ENCODE measurements around the gene PTPRQ. TPM values are rescaled to one million over a fixed set of nuclear protein-coding genes. Genes with fewer than 3 reads are reported as not detected.
A peak's percentile ranks its signal among the peaks of the same experiment; 100 is the strongest.

Gene PTPRQ
- total RNA-seq, 1 experiment from 2014 or later: not detected

DNA sequence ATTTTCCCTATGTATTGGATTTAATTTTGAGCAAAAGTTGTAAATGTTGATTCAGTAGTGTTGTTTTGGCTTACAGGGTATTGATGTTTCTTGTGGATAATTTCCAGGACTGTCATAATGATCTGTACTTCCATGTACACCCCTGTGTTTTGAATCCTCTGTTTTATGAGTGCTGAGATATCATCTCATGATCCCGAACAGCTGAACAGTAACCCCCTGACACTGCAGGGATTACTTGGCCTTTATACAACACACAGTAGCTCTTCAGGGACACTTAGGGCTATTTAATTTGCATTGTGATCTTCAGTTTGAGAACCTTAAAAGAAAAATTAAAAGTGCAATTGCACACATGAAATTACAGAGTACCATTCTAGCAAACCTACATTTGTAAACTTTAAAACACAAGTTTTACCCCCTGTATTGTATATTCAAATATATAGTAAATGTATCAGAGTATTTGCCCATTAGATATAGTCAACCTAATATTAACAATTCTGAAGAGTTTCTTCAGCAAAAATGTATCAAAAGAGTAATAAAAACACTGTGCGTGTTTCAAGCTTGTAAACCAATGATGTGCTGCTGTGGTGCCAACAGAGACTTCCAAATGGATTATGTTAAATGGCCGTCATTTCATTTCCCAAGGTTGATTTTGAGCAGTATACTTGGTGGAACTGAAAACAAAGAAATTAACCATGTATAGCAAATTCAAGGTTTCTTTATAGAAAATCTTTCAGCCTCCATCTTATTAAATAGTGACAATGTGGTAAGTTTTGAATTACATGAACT lies 235.5 kb downstream of the PTPRQ start:
- BruUV-seq (replicated peaks): no TSS peak
- no peak overlapping the region for H3K4me3 ChIP-seq
- no peak for DNase-seq
- H3K36me3 ChIP-seq (ENCODE audit: low read depth): no peaks in the 10 kb centered on the region
- no peaks in the 10 kb centered on the region for H3K4me1 ChIP-seq (replicated peaks; ENCODE audit: insufficient read depth)
- no peaks in the 10 kb centered on the region for H3K79me2 ChIP-seq (ENCODE audit: low read depth)
- H3K27ac ChIP-seq: no peak overlapping the region
- no peaks in the 10 kb centered on the region for H4K20me1 ChIP-seq (ENCODE audit: insufficient read depth)
- no peaks in the 10 kb centered on the region for H3K9me3 ChIP-seq (ENCODE audit: insufficient read depth, low read depth)
- TF ChIP-seq, protein P1, sequence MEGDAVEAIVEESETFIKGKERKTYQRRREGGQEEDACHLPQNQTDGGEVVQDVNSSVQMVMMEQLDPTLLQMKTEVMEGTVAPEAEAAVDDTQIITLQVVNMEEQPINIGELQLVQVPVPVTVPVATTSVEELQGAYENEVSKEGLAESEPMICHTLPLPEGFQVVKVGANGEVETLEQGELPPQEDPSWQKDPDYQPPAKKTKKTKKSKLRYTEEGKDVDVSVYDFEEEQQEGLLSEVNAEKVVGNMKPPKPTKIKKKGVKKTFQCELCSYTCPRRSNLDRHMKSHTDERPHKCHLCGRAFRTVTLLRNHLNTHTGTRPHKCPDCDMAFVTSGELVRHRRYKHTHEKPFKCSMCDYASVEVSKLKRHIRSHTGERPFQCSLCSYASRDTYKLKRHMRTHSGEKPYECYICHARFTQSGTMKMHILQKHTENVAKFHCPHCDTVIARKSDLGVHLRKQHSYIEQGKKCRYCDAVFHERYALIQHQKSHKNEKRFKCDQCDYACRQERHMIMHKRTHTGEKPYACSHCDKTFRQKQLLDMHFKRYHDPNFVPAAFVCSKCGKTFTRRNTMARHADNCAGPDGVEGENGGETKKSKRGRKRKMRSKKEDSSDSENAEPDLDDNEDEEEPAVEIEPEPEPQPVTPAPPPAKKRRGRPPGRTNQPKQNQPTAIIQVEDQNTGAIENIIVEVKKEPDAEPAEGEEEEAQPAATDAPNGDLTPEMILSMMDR (conservative IDR thresholded peaks at IDR 0.05): no peak
- no peak for TF ChIP-seq EZH2 (IDR thresholded peaks at IDR 0.05; ENCODE audit: low read depth)
- no peaks in the 10 kb centered on the region for H3K27me3 ChIP-seq (ENCODE audit: insufficient read depth, low read depth)
- H2AFZ ChIP-seq: 0 out of 2 replicates have a peak overlapping the region, but pooled peaks have one; percentile 33
- H3K4me2 ChIP-seq: no peak overlapping the region
- no peaks in the 10 kb centered on the region for H3F3A ChIP-seq (ENCODE audit: insufficient read depth, low read depth)
- CTCF ChIA-PET: interaction anchor here (0.6 kb wide), 1 partner anchor 24 kb away, joined by 3 read pairs; no protein-coding TSS in a partner anchor
- no peaks in the 10 kb centered on the region for H3K9me2 ChIP-seq (ENCODE audit: insufficient read depth)
- POLR2A ChIA-PET (ENCODE audit: unreplicated experiment): no interaction called here
- intact Hi-C loops (cut with micrococcal nuclease; ENCODE audit: unreplicated experiment): no loop called here

DNA sequence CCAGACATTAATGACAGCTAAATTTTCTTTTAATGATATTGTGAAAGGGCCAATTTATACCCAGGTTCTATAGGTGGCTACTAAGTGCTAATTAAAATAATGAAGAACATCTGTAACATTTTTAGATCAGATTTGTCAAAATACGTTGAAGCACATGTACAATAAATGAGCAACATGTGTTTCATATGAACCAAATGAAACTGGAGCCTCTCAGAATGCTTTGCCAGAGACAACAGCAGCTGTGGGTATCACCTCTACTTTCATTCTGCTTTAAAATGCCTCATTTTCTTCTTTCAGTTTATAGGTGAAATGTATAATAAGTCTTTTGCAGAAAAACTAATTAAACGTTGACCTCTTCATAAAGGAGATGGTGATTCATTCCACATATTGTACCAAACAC lies 237.3 kb downstream of the PTPRQ start:
- no peaks in the 10 kb centered on the region for H3K9me2 ChIP-seq (ENCODE audit: insufficient read depth)
- no peaks in the 10 kb centered on the region for H3K27me3 ChIP-seq (ENCODE audit: insufficient read depth, low read depth)
- no peak overlapping the region for H3K4me3 ChIP-seq
- H3K27ac ChIP-seq: no peak overlapping the region
- CTCF ChIA-PET: interaction anchor here (0.8 kb wide), 1 partner anchor 1089 kb away, joined by 3 read pairs; no protein-coding TSS in a partner anchor
- H3F3A ChIP-seq (ENCODE audit: insufficient read depth, low read depth): no peaks in the 10 kb centered on the region
- POLR2A ChIA-PET (ENCODE audit: unreplicated experiment): no interaction called here
- no peaks in the 10 kb centered on the region for H4K20me1 ChIP-seq (ENCODE audit: insufficient read depth)
- no TSS peak for BruUV-seq (replicated peaks)
- H3K79me2 ChIP-seq (ENCODE audit: low read depth): no peaks in the 10 kb centered on the region
- H3K4me1 ChIP-seq (replicated peaks; ENCODE audit: insufficient read depth): no peaks in the 10 kb centered on the region
- H2AFZ ChIP-seq: no peak overlapping the region
- DNase-seq: no peak
- no peak overlapping the region for H3K4me2 ChIP-seq
- TF ChIP-seq, protein P1 (conservative IDR thresholded peaks at IDR 0.05): no peak
- TF ChIP-seq EZH2 (IDR thresholded peaks at IDR 0.05; ENCODE audit: low read depth): no peak
- intact Hi-C loops (cut with micrococcal nuclease; ENCODE audit: unreplicated experiment): no loop called here
- no peaks in the 10 kb centered on the region for H3K9me3 ChIP-seq (ENCODE audit: insufficient read depth, low read depth)
- H3K36me3 ChIP-seq (ENCODE audit: low read depth): no peaks in the 10 kb centered on the region

DNA sequence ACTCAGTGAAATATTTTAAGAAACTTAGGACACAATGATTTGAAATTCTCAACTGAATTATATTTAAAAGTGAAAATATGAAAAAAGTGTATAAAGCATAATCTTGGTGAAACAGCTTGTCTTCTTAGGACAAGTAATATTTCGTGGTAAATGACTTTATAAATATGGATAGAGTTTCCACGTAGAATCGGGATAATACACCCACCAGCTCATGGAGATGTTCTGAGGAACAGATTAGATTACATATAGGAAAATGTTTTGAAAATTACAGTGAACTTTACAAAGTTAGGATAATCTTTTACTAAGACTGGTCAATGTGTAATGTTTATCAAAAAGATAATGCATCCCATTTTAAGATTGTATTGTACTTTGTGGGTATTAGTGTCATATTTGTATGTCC lies 237.8 kb downstream of the PTPRQ start:
- H3K9me3 ChIP-seq (ENCODE audit: insufficient read depth, low read depth): no peaks in the 10 kb centered on the region
- ChIA-PET POLR2A (ENCODE audit: unreplicated experiment) (no interaction called here), CTCF (interaction anchor here (0.8 kb wide), 1 partner anchor 1089 kb away, joined by 3 read pairs; no protein-coding TSS in a partner anchor)
- DNase-seq: no peak
- H3K27me3 ChIP-seq (ENCODE audit: insufficient read depth, low read depth): no peaks in the 10 kb centered on the region
- intact Hi-C loops (cut with micrococcal nuclease; ENCODE audit: unreplicated experiment): no loop called here
- no peaks in the 10 kb centered on the region for H3F3A ChIP-seq (ENCODE audit: insufficient read depth, low read depth)
- no peaks in the 10 kb centered on the region for H3K79me2 ChIP-seq (ENCODE audit: low read depth)
- no peaks in the 10 kb centered on the region for H3K4me1 ChIP-seq (replicated peaks; ENCODE audit: insufficient read depth)
- no peak overlapping the region for H3K27ac ChIP-seq
- H4K20me1 ChIP-seq (ENCODE audit: insufficient read depth): no peaks in the 10 kb centered on the region
- H2AFZ ChIP-seq: no peak overlapping the region
- H3K4me3 ChIP-seq: no peak overlapping the region
- H3K36me3 ChIP-seq (ENCODE audit: low read depth): no peaks in the 10 kb centered on the region
- no peaks in the 10 kb centered on the region for H3K9me2 ChIP-seq (ENCODE audit: insufficient read depth)
- no TSS peak for BruUV-seq (replicated peaks)
- TF ChIP-seq EZH2 (IDR thresholded peaks at IDR 0.05; ENCODE audit: low read depth): no peak
- TF ChIP-seq, protein P1 (conservative IDR thresholded peaks at IDR 0.05): no peak
- no peak overlapping the region for H3K4me2 ChIP-seq

Data from PC-9 (cell line).